ENCODE results near the gene WSCD2. TPM values are rescaled to one million over a fixed set of nuclear protein-coding genes. Genes with fewer than 3 reads are reported as not detected.

WSCD2 gene
- total RNA-seq, 2 donors from 2014 or later, result not detected

- no peak overlapping the region for H3K27ac Mint-ChIP-seq
- DNase-seq (ENCODE audit: low spot score in 2 of 2) (no peak), ATAC-seq (no peak)
- H3K36me3 Mint-ChIP-seq, result no peaks in the 10 kb centered on the region
- H3K9me3 Mint-ChIP-seq, result no peaks in the 10 kb centered on the region
Observed at GRCh38 chr12:108169708-108170107, 40.6 kb downstream of the WSCD2 start.

GRCh38 chr12:108170164-108170563, 41.1 kb downstream of the WSCD2 start:
- Mint-ChIP-seq H3K27ac (no peak overlapping the region), H3K36me3 (no peaks in the 10 kb centered on the region), H3K9me3 (no peaks in the 10 kb centered on the region)
- ATAC-seq (no peak), DNase-seq (ENCODE audit: low spot score in 2 of 2) (no peak)

GRCh38 chr12:108172033-108172432, 42.9 kb downstream of the WSCD2 start:
- DNase-seq (ENCODE audit: low spot score in 2 of 2), result no peak
- Mint-ChIP-seq H3K36me3 (no peaks in the 10 kb centered on the region), H3K9me3 (peaks cover 0 to 3% of the 10 kb centered on the region in 2 donors), H3K27ac (no peak overlapping the region)
- no peak for ATAC-seq

- no peak overlapping the region for H3K27ac Mint-ChIP-seq
- DNase-seq (ENCODE audit: low spot score in 2 of 2) (no peak), ATAC-seq (no peak)
- peaks cover 0 to 3% of the 10 kb centered on the region in 2 donors for H3K9me3 Mint-ChIP-seq
- no peaks in the 10 kb centered on the region for H3K36me3 Mint-ChIP-seq
Observed at GRCh38 chr12:108173160-108173559, 44.1 kb downstream of the WSCD2 start.

GRCh38 chr12:108173892-108174291, 44.8 kb downstream of the WSCD2 start:
- Mint-ChIP-seq H3K27ac (no peak overlapping the region), H3K36me3 (no peaks in the 10 kb centered on the region), H3K9me3 (peaks cover 0 to 3% of the 10 kb centered on the region in 2 donors)
- DNase-seq (ENCODE audit: low spot score in 2 of 2) (no peak), ATAC-seq (no peak)

GRCh38 chr12:108174641-108175040, 45.6 kb downstream of the WSCD2 start:
- Mint-ChIP-seq H3K36me3 (no peaks in the 10 kb centered on the region), H3K9me3 (peaks cover 0 to 3% of the 10 kb centered on the region in 2 donors), H3K27ac (no peak overlapping the region)
- ATAC-seq (no peak), DNase-seq (ENCODE audit: low spot score in 2 of 2) (no peak)

- Mint-ChIP-seq H3K27ac (no peak overlapping the region), H3K36me3 (no peaks in the 10 kb centered on the region), H3K9me3 (peaks cover 0 to 3% of the 10 kb centered on the region in 2 donors)
- DNase-seq (ENCODE audit: low spot score in 2 of 2) (no peak), ATAC-seq (no peak)
Observed at GRCh38 chr12:108175310-108175709, 46.2 kb downstream of the WSCD2 start.

- no peaks in the 10 kb centered on the region for H3K36me3 Mint-ChIP-seq
- no peak for DNase-seq (ENCODE audit: low spot score in 2 of 2)
Observed at GRCh38 chr12:108176292-108176691, 47.2 kb downstream of the WSCD2 start.

GRCh38 chr12:108177131-108177530, 48.0 kb downstream of the WSCD2 start:
- H3K36me3 Mint-ChIP-seq, result no peaks in the 10 kb centered on the region
- ATAC-seq (no peak), DNase-seq (ENCODE audit: low spot score in 2 of 2) (no peak)
- no peak overlapping the region for H3K27ac Mint-ChIP-seq
- H3K9me3 Mint-ChIP-seq, result peaks cover 0 to 3% of the 10 kb centered on the region in 2 donors

More at GRCh38 chr12:108176292-108176691, 47.2 kb downstream of the WSCD2 start:
- no peak overlapping the region for H3K27ac Mint-ChIP-seq
- ATAC-seq, result no peak
- peaks cover 0 to 3% of the 10 kb centered on the region in 2 donors for H3K9me3 Mint-ChIP-seq

GRCh38 chr12:108179305-108179704, 50.2 kb downstream of the WSCD2 start:
- ATAC-seq (no peak), DNase-seq (ENCODE audit: low spot score in 2 of 2) (no peak)
- H3K36me3 Mint-ChIP-seq, result no peaks in the 10 kb centered on the region
- no peak overlapping the region for H3K27ac Mint-ChIP-seq
- H3K9me3 Mint-ChIP-seq, result peaks cover 0 to 3% of the 10 kb centered on the region in 2 donors

GRCh38 chr12:108180255-108181094, 51.4 kb downstream of the WSCD2 start:
- Mint-ChIP-seq H3K36me3 (no peaks in the 10 kb centered on the region), H3K9me3 (peaks cover 0 to 3% of the 10 kb centered on the region in 2 donors), H3K27ac (no peak overlapping the region)
- ATAC-seq (no peak), DNase-seq (ENCODE audit: low spot score in 2 of 2) (no peak)

- ATAC-seq, result no peak
Observed at GRCh38 chr12:108181095-108181454, 52.0 kb downstream of the WSCD2 start.

GRCh38 chr12:108182096-108182495, 53.0 kb downstream of the WSCD2 start:
- no peak for DNase-seq (ENCODE audit: low spot score in 2 of 2)
- Mint-ChIP-seq H3K9me3 (no peaks in the 10 kb centered on the region), H3K27ac (no peak overlapping the region), H3K36me3 (no peaks in the 10 kb centered on the region)
- no peak for ATAC-seq

More at GRCh38 chr12:108181095-108181454, 52.0 kb downstream of the WSCD2 start:
- H3K36me3 Mint-ChIP-seq, result no peaks in the 10 kb centered on the region
- no peak for DNase-seq (ENCODE audit: low spot score in 2 of 2)
- H3K9me3 Mint-ChIP-seq, result peaks cover 0 to 3% of the 10 kb centered on the region in 2 donors
- H3K27ac Mint-ChIP-seq, result no peak overlapping the region

- DNase-seq (ENCODE audit: low spot score in 2 of 2), result no peak
- Mint-ChIP-seq H3K36me3 (no peaks in the 10 kb centered on the region), H3K9me3 (no peaks in the 10 kb centered on the region), H3K27ac (no peak overlapping the region)
- ATAC-seq, result no peak
Observed at GRCh38 chr12:108185002-108185401, 55.9 kb downstream of the WSCD2 start.

- Mint-ChIP-seq H3K36me3 (no peaks in the 10 kb centered on the region), H3K27ac (no peak overlapping the region), H3K9me3 (no peaks in the 10 kb centered on the region)
- no peak for DNase-seq (ENCODE audit: low spot score in 2 of 2)
- no peak for ATAC-seq
Observed at GRCh38 chr12:108187831-108188230, 58.7 kb downstream of the WSCD2 start.

- H3K9me3 Mint-ChIP-seq, result no peaks in the 10 kb centered on the region
- DNase-seq (ENCODE audit: low spot score in 2 of 2) (no peak), ATAC-seq (no peak)
- no peaks in the 10 kb centered on the region for H3K36me3 Mint-ChIP-seq
- H3K27ac Mint-ChIP-seq, result no peak overlapping the region
Observed at GRCh38 chr12:108190529-108190928, 61.4 kb downstream of the WSCD2 start.

GRCh38 chr12:108191086-108191485, 62.0 kb downstream of the WSCD2 start:
- Mint-ChIP-seq H3K36me3 (no peaks in the 10 kb centered on the region), H3K9me3 (no peaks in the 10 kb centered on the region), H3K27ac (no peak overlapping the region)
- ATAC-seq (no peak), DNase-seq (ENCODE audit: low spot score in 2 of 2) (no peak)

GRCh38 chr12:108191938-108192337, 62.9 kb downstream of the WSCD2 start:
- DNase-seq (ENCODE audit: low spot score in 2 of 2), result no peak
- ATAC-seq, result no peak
- Mint-ChIP-seq H3K36me3 (no peaks in the 10 kb centered on the region), H3K27ac (no peak overlapping the region), H3K9me3 (no peaks in the 10 kb centered on the region)

All from activated naive CD4-positive, alpha-beta T cell treated with anti-CD3 and anti-CD28 coated beads, Interleukin-2, amount 50 U/mL, for 72 hours (primary cell).